SK-N-MC (cell line): ENCODE measurements around the gene NRCAM.

Source experiments
- EZH2 ChIP-seq: fragments of 200-600 bp; sonication (generic); IDR thresholded peaks from one replicate; pipeline ENCODE4 v1.6.1; 2017; ENCODE audit warnings: antibody characterized with exemption
- FOXP2 ChIP-seq: optimal IDR thresholded peaks from 2 replicates; pipeline ENCODE3; 2011; ENCODE audit warnings: mild to moderate bottlenecking, moderate library complexity; ENCODE audit not compliant: insufficient read depth; ENCODE audit errors: extremely low read length, control extremely low read depth
- POLR2AphosphoS5 ChIP-seq: IDR thresholded peaks from 2 replicates; pipeline ENCODE4 v1.6.1; 2012; ENCODE audit warnings: mild to moderate bottlenecking, low read depth, low read length, borderline replicate concordance

DNA sequence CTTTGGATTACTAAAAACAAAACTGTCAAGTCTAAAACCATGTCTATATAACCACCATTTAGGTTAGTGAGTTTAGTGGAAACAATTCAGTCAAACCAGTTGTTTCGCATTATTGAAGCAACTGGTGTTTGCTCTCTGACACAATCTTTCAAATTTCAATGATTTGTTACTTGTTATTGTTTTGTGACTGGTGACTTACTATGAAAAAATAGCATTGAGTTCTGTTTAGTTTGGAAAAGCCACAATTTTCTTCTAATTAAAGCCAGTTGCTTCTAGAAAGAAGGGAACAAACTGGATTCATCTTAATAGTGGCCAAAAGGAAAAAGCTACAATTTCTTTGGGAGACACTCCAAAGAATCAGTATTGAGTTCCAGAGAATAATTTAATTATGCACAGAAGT lies 356.5 kb downstream of the NRCAM start:
- TF ChIP-seq POLR2AphosphoS5 (no peak), EZH2 (no peak), FOXP2 (no peak)
